Heart left ventricle (tissue), 13 donors: ENCODE results near the gene TMEM267.

ENCODE experiments used
- CTCF ChIP-seq, 12 donors: fragments of 200-600 bp; sonication (generic) in 4 of 12; IDR thresholded peaks; one replicate each; pipeline versions ENCODE4 v1.5.0 to v1.8.0; 2018 to 2022; ENCODE audit warnings: antibody characterized with exemption in 12 of 12, mild to moderate bottlenecking in 5 of 12
- POLR2A ChIP-seq, 2 donors: fragments of 450-650 bp; IDR thresholded peaks; one replicate each; pipeline ENCODE4 v1.6.1; 2017; ENCODE audit warnings: antibody characterized with exemption in 2 of 2, mild to moderate bottlenecking in 2 of 2, moderate library complexity in 2 of 2
- donor health status: ischemic (EF 13 %, LVEDD 7.1; RV severe dilation, severe dysfunction).
- donor health status: DM: no; HTN: yes; CAD: no.
- donor health status: DM: no; HTN: no; CAD: no.
- donor health status: ischemic (EF 25% LVEDD 6.9; RV normal size, moderate dysfunction).
- donor health status: ischemic (EF 25% LVEDD 5.7; RV mildly dilated, moderate dysfunction).
- donor health status: ischemic (EF 35%, LVEDD 5.7; RV mildly dilated, moderate dysfunction).
- donor health status: nonischemic (EF 11% LVEDD 7.7; RV severe dilation, severe dysfunction).
- donor health status: DM: yes; HTN: yes; CAD: no.
- donor health status: PGD.
- donor health status: ischemic (EF 29% LVEDD 5.4; RV normal size, mild dysfunction).
- donor health status: nonischemic (EF 23%, LVEDD 6.1; RV moderate dilation, normal function).

- no peak for TF ChIP-seq CTCF (IDR thresholded peaks at IDR 0.05)
- TF ChIP-seq POLR2A (IDR thresholded peaks at IDR 0.05) = no peak
Measured at GRCh38 chr5:43416803-43417394, 66.8 kb downstream of the TMEM267 start.
